ENCODE results near the gene PPP1R13B.
"Not testable (repeated sequence)": the region's sequence is repeated elsewhere in the genome, so short reads cannot be mapped to it uniquely, and the experiment has no call there.

Gene PPP1R13B

GRCh38 chr14:103801459-103801858 lies 45.9 kb downstream of the PPP1R13B start:
- no peak for DNase-seq (ENCODE audit: low read depth in 2 of 2)

- DNase-seq (ENCODE audit: low read depth in 2 of 2): not testable (repeated sequence)
These were observed 54.2 kb downstream of the PPP1R13B start for GRCh38 chr14:103793192-103793591.

DNA sequence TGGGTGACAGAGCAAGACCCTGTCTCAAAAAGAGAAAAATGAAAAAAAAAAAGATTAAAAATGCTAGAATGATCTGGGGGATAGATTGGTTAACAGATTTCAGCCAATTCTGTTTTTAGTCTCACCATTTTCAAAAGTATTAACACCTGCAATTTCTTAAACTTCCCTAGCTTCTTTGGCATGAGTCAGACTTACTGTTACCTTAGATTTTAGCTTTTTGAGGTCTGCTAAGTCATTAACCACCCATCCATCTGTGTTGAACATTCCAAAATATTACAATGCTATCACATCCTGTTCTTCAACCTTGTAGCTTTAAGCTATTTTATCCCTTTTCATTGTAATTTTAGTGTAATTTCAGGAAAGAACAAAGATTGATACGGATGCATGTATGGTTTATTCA lies 59.3 kb downstream of the PPP1R13B start:
- no peak for DNase-seq (ENCODE audit: low read depth in 2 of 2)

- DNase-seq (ENCODE audit: low read depth in 2 of 2): no peak
These were observed 65.0 kb downstream of the PPP1R13B start for GRCh38 chr14:103782376-103782775.

GRCh38 chr14:103776319-103776718 lies 71.1 kb downstream of the PPP1R13B start:
- not testable (repeated sequence) for DNase-seq (ENCODE audit: low read depth in 2 of 2)

GRCh38 chr14:103775506-103775905 lies 71.9 kb downstream of the PPP1R13B start:
- DNase-seq (ENCODE audit: low read depth in 2 of 2): no peak

GRCh38 chr14:103773521-103773920 lies 73.9 kb downstream of the PPP1R13B start:
- DNase-seq (ENCODE audit: low read depth in 2 of 2): no peak

DNA sequence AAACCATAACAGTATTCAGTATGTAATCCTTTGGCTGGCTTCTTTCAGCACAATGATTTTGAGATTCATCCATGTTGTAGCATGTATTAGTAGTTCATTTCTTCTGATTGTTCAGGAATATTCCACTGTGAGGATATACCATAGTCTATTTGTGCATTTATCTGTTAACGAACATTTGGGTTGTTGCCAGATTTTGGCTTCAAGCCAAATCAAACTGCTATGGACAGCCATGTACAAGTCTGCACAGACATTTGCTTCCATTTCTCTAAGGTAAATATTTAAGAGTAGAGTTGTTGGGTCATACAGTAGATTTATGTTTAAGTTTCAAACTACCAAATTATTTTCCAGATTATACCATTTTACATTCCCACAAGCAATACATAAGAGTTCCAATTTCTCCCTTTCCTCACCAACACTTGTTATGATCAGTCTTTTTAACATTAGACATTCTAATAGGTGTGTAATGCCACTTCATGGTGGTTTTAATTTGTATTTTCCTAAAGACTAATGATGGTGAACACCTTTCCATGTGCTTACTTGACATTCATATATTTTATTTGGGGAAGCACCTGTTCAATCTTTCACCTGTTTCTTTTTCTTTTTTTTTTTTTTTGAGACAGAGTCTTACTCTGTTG lies 75.2 kb downstream of the PPP1R13B start:
- DNase-seq (ENCODE audit: low read depth in 2 of 2): no peak

DNA sequence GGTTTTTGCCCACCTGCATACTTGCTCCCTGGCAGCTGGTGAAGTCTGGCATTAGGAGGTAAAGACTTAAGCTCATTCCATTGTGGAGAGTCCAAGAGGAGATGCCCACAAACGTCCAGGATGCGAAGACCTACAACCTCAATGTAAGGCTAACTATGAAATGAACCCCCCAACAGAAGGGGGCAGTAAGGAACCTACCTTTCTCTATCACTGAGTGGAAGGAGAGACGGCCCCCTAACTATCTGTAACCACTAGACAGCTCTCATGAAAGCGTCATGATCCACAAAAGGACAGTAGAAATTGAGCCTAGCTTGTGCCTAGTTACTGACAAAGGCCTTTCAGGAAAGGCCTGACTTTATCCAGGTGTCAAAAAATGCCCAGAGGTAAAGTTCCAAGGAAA lies 76.5 kb downstream of the PPP1R13B start:
- DNase-seq (ENCODE audit: low read depth in 2 of 2): no peak

DNA sequence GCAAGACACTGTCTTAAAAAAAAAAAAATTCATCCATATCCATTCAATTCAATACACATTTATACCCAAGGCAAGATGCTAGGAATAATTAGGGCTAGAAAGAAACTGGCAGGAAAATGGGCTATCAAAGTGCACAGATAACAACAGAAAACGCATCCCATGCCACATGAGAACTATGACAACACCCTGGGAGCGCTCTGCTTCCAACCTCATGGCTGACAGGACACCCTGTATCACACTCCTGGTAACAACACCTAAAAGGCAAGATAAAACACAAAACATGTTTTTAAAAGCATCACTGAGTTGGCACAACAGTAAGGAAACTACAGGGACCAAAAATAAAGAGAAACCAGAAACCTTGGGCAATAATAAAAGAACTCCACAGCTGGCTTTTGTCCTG lies 76.9 kb downstream of the PPP1R13B start:
- no peak for DNase-seq (ENCODE audit: low read depth in 2 of 2)

DNA sequence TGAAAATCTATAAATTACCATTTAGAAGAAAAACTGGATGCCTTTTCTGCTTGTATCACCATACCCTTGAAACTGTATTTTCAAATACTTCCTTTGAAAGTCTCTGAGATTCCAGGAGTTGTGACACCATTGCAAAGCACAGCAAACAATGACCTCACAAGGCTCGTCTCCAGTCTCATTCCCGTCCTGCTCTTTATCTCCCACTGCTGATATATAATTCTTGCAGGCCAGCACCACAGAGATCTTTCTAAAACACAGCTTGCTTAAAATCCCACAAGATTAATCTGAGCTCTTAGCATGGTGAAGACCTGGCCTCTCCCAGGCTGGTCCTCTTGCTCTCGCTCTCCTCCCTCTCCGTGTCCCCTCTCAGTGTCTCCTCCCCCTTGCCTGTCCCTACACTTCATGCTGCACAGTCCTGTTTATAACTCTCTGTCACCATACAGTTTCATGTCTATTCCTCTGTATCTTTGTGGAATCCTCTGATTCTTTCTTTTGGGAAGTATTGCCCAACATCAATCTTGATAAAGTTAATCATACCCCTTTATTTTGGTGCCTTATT lies 80.0 kb downstream of the PPP1R13B start:
- no peak for DNase-seq (ENCODE audit: low read depth in 2 of 2)

DNA sequence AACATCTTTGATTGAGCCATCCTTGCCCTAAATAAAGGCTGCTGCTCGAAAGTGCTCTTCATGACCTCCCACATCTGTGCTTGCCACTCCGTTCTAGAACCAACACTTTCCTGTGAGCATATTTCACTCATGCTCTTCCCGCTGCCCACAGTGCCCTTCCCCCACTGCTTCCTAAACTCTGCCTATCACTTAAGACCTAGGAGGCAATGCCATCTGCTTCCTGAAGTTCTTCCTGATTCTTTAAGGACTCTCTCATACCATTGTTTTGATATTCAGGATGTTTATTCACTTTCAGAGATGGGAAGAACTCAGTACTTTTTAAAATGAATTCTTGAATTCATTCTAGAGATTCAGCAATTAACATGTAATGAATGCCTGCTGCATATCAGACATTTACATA lies 81.8 kb downstream of the PPP1R13B start:
- no peak for DNase-seq (ENCODE audit: low read depth in 2 of 2)

GRCh38 chr14:103763730-103764488 lies 83.5 kb downstream of the PPP1R13B start:
- no peak for DNase-seq (ENCODE audit: low read depth in 2 of 2)

GRCh38 chr14:103762541-103762940 lies 84.8 kb downstream of the PPP1R13B start:
- no peak for DNase-seq (ENCODE audit: low read depth in 2 of 2)

- DNase-seq (ENCODE audit: low read depth in 2 of 2): no peak
These were observed 85.3 kb downstream of the PPP1R13B start for GRCh38 chr14:103762036-103762435.

- no peak for DNase-seq (ENCODE audit: low read depth in 2 of 2)
These were observed 89.2 kb downstream of the PPP1R13B start for GRCh38 chr14:103758059-103758776.

DNA sequence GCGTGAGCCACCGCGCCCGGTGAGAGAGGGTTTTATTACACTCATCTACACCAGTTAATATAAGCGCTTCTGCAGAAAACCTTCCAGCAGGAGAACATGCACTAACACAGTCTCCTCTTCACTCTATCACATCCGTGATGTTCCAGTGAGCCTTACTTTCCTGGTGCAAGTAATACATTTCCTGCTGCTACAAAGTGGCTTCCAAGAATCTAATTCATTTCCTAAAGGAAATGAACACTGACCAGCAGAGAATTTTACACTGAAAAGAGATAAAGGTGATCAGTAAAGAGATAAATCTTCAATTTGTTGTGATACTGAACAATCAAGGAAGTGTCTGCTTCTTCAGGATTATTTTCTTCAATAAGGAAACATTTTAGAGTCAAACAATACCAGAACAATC lies 92.3 kb downstream of the PPP1R13B start:
- no peak for DNase-seq (ENCODE audit: low read depth in 2 of 2)

DNA sequence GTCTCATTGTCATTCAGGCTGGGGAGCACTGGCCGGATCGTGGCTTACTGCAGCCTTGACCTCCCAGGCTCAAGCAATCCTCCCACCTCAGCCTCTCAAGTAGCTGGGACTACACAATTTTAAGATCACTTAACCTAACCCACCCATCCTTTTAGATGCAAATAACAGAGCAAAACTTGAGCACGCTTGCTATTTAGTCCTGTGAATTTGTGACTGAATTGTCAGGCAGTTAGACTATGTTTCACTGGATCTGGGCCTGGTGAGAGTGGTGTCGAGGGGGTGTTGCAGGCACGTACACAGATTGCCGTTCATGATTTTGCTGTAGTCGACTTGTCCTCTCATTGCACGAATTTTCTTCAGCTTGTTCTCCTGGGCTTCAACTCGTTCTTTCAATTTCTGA lies 93.6 kb downstream of the PPP1R13B start:
- DNase-seq (ENCODE audit: low read depth in 2 of 2): no peak

GRCh38 chr14:103749860-103750259 lies 97.5 kb downstream of the PPP1R13B start:
- no peak for DNase-seq (ENCODE audit: low read depth in 2 of 2)

- DNase-seq (ENCODE audit: low read depth in 2 of 2): no peak
These were observed 97.9 kb downstream of the PPP1R13B start for GRCh38 chr14:103749452-103749851.

- DNase-seq (ENCODE audit: low read depth in 2 of 2): peak in 1 of 2 donors; percentile 4
These were observed 98.9 kb downstream of the PPP1R13B start for GRCh38 chr14:103748534-103748857.

DNA sequence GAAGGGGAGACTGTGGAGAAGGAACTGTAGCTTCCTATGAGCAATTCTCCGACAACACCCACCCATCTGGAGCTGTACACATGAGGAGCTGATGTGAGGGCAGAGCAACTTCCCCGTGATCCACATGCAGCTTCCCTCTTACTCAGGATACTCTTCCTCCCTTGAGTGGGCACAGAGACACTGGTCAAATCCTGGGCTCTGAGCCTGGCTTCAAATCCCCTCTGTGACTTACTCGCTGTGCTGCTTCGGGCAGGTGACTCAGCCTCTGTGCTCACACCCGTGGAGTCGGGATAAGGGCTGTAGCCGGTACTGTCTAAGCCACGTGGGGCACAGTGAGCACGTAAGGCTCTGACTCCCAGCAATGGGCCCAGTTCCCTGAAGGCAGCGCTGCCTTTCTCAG lies 100.7 kb downstream of the PPP1R13B start:
- no peak for DNase-seq (ENCODE audit: low read depth in 2 of 2)

- DNase-seq (ENCODE audit: low read depth in 2 of 2): no peak
These were observed 102.0 kb downstream of the PPP1R13B start for GRCh38 chr14:103745424-103745823.

Data from stimulated activated CD4-positive, alpha-beta T cell treated with anti-CD3 and anti-CD28 coated beads, Interleukin-1b, Interleukin-23, amount 100 ng/mL, for 1 hour (primary cell).